Activated B cell treated with CpG ODN at 0.5 μM for 24 hours (primary cell): ENCODE data around the gene NOD1. TPM values are rescaled to one million over a fixed set of nuclear protein-coding genes. Genes with fewer than 3 reads are reported as not detected.

ENCODE experiments used
- ATAC-seq: fragments of 200-7000 bp; cut with Tn5 transposase; one replicate; pipeline ENCODE4 v1.10.0; 2021; ENCODE audit warnings: low read depth, mild to moderate bottlenecking, moderate library complexity
- CTCF ChIA-PET: fragments of 350-600 bp; sonication (Branson Sonifier 250); formaldehyde crosslinking; loops from one replicate; lab custom pipeline; 2021; ENCODE audit warnings: antibody characterized with exemption; lab: Charles Lee
- POLR2A ChIA-PET: fragments of 350-600 bp; sonication (Branson Sonifier 250); formaldehyde crosslinking; loops from one replicate; lab custom pipeline; 2021; ENCODE audit warnings: antibody characterized with exemption; lab: Charles Lee
- DNase-seq: peaks from one replicate; pipeline ENCODE4 v3.0.0; 2022
- H3K27ac Mint-ChIP-seq: one replicate; pipeline ENCODE4 v1.8.0; 2020; ENCODE audit warnings: mixed read lengths
- H3K27me3 Mint-ChIP-seq: one replicate; pipeline ENCODE4 v1.8.0; 2021; ENCODE audit warnings: mixed read lengths
- H3K36me3 Mint-ChIP-seq: one replicate; pipeline ENCODE4 v1.8.0; 2021; ENCODE audit warnings: low read depth, mixed read lengths
- H3K4me1 Mint-ChIP-seq: one replicate; pipeline ENCODE4 v1.8.0; 2021; ENCODE audit warnings: mixed read lengths
- H3K4me3 Mint-ChIP-seq: one replicate; pipeline ENCODE4 v1.8.0; 2020; ENCODE audit warnings: mild to moderate bottlenecking, mixed read lengths
- H3K9me3 Mint-ChIP-seq: one replicate; pipeline ENCODE4 v1.8.0; 2020; ENCODE audit warnings: mixed read lengths
- intact Hi-C: fragments of 100-400 bp; cut with micrococcal nuclease; formaldehyde crosslinking; loops from one replicate; pipeline ENCODE4 v1.15.1; 2024
- total RNA-seq: library from RNA; stranded (reverse); gene quantifications from 2 replicates; pipeline ENCODE4 v1.2.3, GENCODE V29; 2022
- TF ChIP-seq, protein P1 (sequence below): fragments of 200-600 bp; IDR thresholded peaks from one replicate; pipeline ENCODE4 v1.8.0; 2022; ENCODE audit warnings: antibody characterized with exemption, mild to moderate bottlenecking

Gene NOD1
- total RNA-seq, 1 donor from 2014 or later, result 14.0 TPM

DNA sequence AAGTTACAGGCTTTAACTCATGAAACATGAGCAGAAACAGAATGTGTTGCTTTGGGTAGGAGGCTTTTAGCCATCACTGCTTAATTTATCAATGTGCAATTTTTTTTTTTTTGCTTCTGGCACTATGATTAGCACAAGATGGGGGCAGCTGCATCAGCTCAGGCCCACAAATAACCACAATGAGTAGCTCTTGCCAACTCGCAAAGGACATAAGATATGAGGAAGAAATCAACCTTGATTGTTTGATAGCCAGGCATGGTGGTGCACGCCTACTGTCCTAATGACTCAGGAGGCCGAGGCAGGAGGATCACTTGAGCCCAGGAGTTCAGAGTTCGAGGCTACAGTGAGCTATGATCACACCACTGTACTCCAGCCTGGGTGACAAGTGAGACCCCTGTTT is 12.3 kb downstream of the NOD1 start:
- POLR2A ChIA-PET, result interaction anchor here (1.0 to 2.0 kb wide), 3 partner anchors 9 to 12 kb away, joined by 3 to 8 read pairs (median 7); partner anchors contain the start of gene NOD1
- Mint-ChIP-seq H3K36me3 (peaks cover 8% of the 10 kb centered on the region), H3K27ac (no peak overlapping the region), H3K9me3 (no peaks in the 10 kb centered on the region), H3K4me1 (peaks cover 97% of the 10 kb centered on the region), H3K27me3 (no peaks in the 10 kb centered on the region), H3K4me3 (no peak overlapping the region)
- TF ChIP-seq, protein P1, sequence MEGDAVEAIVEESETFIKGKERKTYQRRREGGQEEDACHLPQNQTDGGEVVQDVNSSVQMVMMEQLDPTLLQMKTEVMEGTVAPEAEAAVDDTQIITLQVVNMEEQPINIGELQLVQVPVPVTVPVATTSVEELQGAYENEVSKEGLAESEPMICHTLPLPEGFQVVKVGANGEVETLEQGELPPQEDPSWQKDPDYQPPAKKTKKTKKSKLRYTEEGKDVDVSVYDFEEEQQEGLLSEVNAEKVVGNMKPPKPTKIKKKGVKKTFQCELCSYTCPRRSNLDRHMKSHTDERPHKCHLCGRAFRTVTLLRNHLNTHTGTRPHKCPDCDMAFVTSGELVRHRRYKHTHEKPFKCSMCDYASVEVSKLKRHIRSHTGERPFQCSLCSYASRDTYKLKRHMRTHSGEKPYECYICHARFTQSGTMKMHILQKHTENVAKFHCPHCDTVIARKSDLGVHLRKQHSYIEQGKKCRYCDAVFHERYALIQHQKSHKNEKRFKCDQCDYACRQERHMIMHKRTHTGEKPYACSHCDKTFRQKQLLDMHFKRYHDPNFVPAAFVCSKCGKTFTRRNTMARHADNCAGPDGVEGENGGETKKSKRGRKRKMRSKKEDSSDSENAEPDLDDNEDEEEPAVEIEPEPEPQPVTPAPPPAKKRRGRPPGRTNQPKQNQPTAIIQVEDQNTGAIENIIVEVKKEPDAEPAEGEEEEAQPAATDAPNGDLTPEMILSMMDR, result no peak
- ATAC-seq, result no peak
- no peak for DNase-seq
- intact Hi-C loops, result loop anchor here (5.0 kb wide), 1 partner anchor 119 kb away; no protein-coding TSS in a partner anchor
- CTCF ChIA-PET, result no interaction called here

DNA sequence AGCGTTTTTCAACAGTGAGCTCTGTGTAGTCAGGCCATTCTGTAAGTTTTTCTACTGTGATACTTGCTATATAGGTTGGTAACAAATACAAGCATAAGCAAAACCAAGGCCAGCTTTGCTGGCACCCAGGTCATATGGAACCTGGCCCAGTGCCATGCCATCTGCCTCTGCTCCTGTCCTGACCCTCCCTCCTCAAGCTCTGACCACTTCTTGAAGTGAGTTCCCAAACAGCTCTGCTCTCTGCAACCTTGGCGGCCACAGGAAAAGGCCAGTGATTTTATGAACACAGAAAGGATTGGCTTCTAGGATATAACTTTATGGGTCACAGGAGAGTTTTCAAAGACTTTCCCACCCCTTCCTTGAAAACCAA is 12.8 kb downstream of the NOD1 start:
- Mint-ChIP-seq H3K4me3 (no peak overlapping the region), H3K27ac (no peak overlapping the region), H3K36me3 (peaks cover 9% of the 10 kb centered on the region), H3K9me3 (no peaks in the 10 kb centered on the region), H3K27me3 (no peaks in the 10 kb centered on the region), H3K4me1 (peaks cover 92% of the 10 kb centered on the region)
- POLR2A ChIA-PET, result interaction anchor here (1.0 to 2.0 kb wide), 3 partner anchors 9 to 12 kb away, joined by 3 to 8 read pairs (median 7); partner anchors contain the start of gene NOD1
- no peak for DNase-seq
- no peak for ATAC-seq
- intact Hi-C loops, result loop anchor here (2.0 to 5.0 kb wide), 2 partner anchors 39 to 118 kb away; partner anchors contain the start of gene GGCT
- CTCF ChIA-PET, result no interaction called here
- TF ChIP-seq, protein P1, result no peak

DNA sequence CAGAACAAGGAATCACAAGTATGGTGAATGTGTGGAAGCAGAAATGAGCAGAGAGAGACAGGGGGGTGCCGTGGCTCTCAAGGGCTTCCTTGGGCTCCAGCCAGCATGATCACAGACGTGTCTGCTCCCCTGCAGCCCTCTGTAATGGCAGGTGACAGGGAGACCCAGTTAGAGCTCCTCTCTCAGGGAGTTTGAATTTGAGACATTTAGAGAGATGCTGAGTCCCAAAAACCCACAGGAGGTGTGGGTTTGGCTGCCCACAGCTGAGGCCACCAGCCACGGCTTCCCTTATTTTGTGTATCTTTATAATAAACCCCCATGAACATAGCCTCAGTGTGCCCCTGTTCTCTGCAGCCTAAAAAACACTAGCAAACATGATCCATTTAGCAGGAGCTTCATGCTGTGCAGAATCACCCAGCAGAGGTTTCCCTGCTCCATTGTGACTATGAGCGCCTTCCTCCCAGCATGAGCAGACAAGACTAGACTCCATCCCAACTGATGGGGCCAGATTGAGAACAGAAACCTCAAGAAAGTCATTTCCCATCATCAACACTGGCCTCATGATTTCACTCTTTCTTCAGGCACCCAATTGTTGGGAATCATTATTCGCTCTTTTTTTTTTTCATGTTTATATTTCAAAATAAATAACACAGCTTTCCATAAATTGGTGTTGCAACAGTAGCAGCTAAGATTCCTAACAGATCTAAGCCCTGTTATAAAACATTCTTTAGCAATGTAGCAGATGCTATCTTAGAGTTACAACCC is 13.4 kb downstream of the NOD1 start:
- no peaks in the 10 kb centered on the region for H3K9me3 Mint-ChIP-seq
- peak overlapping the region; percentile 20 for H3K4me3 Mint-ChIP-seq
- peaks cover 87% of the 10 kb centered on the region for H3K4me1 Mint-ChIP-seq
- TF ChIP-seq, protein P1, result no peak
- POLR2A ChIA-PET, result interaction anchor here (0.6 to 2.4 kb wide), 6 partner anchors 10 to 114 kb away, joined by 3 to 10 read pairs (median 6); partner anchors contain the start of gene NOD1
- ATAC-seq (no peak), DNase-seq (no peak)
- H3K36me3 Mint-ChIP-seq, result peaks cover 13% of the 10 kb centered on the region
- intact Hi-C loops, result loop anchor here (2.0 to 5.0 kb wide), 2 partner anchors 40 to 118 kb away; partner anchors contain the start of gene GGCT
- CTCF ChIA-PET, result interaction anchor here (1.5 kb wide), 1 partner anchor 189 kb away, joined by 4 read pairs; no protein-coding TSS in a partner anchor
- H3K27ac Mint-ChIP-seq, result peak overlapping the region; percentile 71
- no peaks in the 10 kb centered on the region for H3K27me3 Mint-ChIP-seq

DNA sequence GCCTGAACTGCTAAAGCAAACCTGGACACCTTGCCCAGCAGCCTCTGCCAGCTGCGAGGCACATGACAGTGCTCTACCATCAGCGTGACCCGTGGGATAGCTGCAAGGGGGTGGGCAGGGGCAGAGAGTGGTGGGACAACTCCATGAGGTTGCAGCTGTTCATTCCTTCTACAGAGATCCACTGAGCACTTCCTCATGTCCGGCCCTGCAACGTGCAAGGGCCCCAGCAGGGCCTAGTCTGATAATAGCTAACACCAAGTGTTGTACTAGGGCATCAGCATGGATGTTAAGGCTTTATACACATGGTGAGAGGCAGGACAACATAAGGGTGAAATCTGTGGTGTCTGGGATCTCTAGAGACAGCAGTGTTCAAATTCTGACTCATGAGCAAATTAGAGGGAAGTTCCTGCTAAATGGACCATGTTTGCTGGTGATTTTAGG is 14.3 kb downstream of the NOD1 start:
- Mint-ChIP-seq H3K4me1 (peaks cover 80% of the 10 kb centered on the region), H3K9me3 (no peaks in the 10 kb centered on the region), H3K27me3 (no peaks in the 10 kb centered on the region), H3K4me3 (peak overlapping the region; percentile 52), H3K36me3 (peaks cover 16% of the 10 kb centered on the region), H3K27ac (peak overlapping the region; percentile 71)
- ATAC-seq (peak; percentile 89), DNase-seq (no peak)
- TF ChIP-seq, protein P1, result no peak
- CTCF ChIA-PET, result interaction anchor here (1.5 kb wide), 1 partner anchor 188 kb away, joined by 4 read pairs; no protein-coding TSS in a partner anchor
- POLR2A ChIA-PET, result interaction anchor here (0.6 to 2.4 kb wide), 5 partner anchors 11 to 476 kb away, joined by 3 to 10 read pairs (median 4); partner anchors contain the start of gene NOD1
- intact Hi-C loops, result loop anchor here (1.0 to 5.0 kb wide), 3 partner anchors 14 to 237 kb away; partner anchors contain the start of genes GGCT and NOD1
